Endothelial cell of umbilical vein (primary cell): ENCODE data around the gene DIPK1C. TPM values are rescaled to one million over a fixed set of nuclear protein-coding genes. Genes with fewer than 3 reads are reported as not detected.

Source experiments
- BruUV-seq: library from RNA; stranded (reverse); fragments of 400-500 nt; replicated peaks from 2 replicates; lab custom pipeline; 2021; lab: Mats Ljungman, UMichigan
- CTCF ChIA-PET: fragments of 300-600, 350-600 bp; sonication (Branson Sonifier 250); formaldehyde crosslinking; loops from one replicate; lab custom pipeline; 2021; ENCODE audit warnings: antibody characterized with exemption, inconsistent platforms; lab: Charles Lee
- POLR2A ChIA-PET: fragments of 300-600, 350-600 bp; sonication (Branson Sonifier 250); formaldehyde crosslinking; loops from one replicate; lab custom pipeline; 2021; ENCODE audit warnings: antibody characterized with exemption, inconsistent platforms; lab: Charles Lee
- DNase-seq: peaks from one replicate; pipeline ENCODE4 v3.0.0-alpha.2; 2011; ENCODE audit warnings: low read depth, low spot score
- FAIRE-seq: peaks from 2 replicates; lab custom pipeline; 2011; peaks lifted over from hg19 to GRCh38; lab: Jason Lieb, UNC
- H2AFZ ChIP-seq: 2 replicates; pipeline ENCODE4 v1.6.0; 2012; ENCODE audit warnings: low read depth, low read length, control low read depth, inconsistent platforms
- H3K27ac ChIP-seq: 2 replicates; pipeline ENCODE4 v1.5.1; 2011; ENCODE audit warnings: low read depth, mild to moderate bottlenecking, control low read depth, low read length, moderate library complexity; ENCODE audit not compliant: insufficient read depth
- H3K27me3 ChIP-seq, 2 experiments: 2 replicates each; pipeline versions ENCODE4 v1.6.0 to v1.6.1; 2011; ENCODE audit warnings: low read length in 2 of 2, mixed read lengths in 1 of 2; ENCODE audit not compliant: control insufficient read depth in 2 of 2, insufficient read depth in 2 of 2
- H3K36me3 ChIP-seq, 2 experiments: 2 replicates in 1 of 2; 3 replicates in 1 of 2; pipeline ENCODE4 v1.5.1; 2011; ENCODE audit warnings: low read length in 2 of 2, mild to moderate bottlenecking in 1 of 2, moderate library complexity in 1 of 2; ENCODE audit not compliant: control insufficient read depth in 2 of 2, insufficient read depth in 2 of 2; ENCODE audit errors: extremely low read depth in 1 of 2
- H3K4me1 ChIP-seq: 3 replicates; pipeline ENCODE4 v1.5.1; 2011; ENCODE audit warnings: mild to moderate bottlenecking, low read length; ENCODE audit not compliant: control insufficient read depth, insufficient read depth; ENCODE audit errors: extremely low read depth
- H3K4me2 ChIP-seq: 2 replicates; pipeline ENCODE4 v1.6.1; 2011; ENCODE audit warnings: low read length, control low read depth, mixed read lengths; ENCODE audit not compliant: insufficient read depth
- H3K4me3 ChIP-seq, 3 experiments: fragments of 200-600 bp in 1 of 3; sonication (generic), shearing (Covaris generic) in 1 of 3; replicated peaks in 1 of 3; 2 replicates each; pipeline ENCODE4 v1.5.1; 2011 to 2016; ENCODE audit warnings: control low read depth in 3 of 3, low read length in 3 of 3, mild to moderate bottlenecking in 2 of 3, inconsistent platforms in 1 of 3, low read depth in 1 of 3, moderate library complexity in 1 of 3; ENCODE audit not compliant: insufficient read depth in 1 of 3
- H3K79me2 ChIP-seq: 2 replicates; pipeline ENCODE4 v1.6.0; 2012; ENCODE audit warnings: low read length, inconsistent platforms; ENCODE audit not compliant: control insufficient read depth, insufficient read depth
- H3K9ac ChIP-seq: replicated peaks from 2 replicates; pipeline ENCODE3; 2011; ENCODE audit warnings: low read length, control low read depth; ENCODE audit not compliant: insufficient read depth; ENCODE audit errors: extremely low read depth
- H3K9me1 ChIP-seq: replicated peaks from 3 replicates; pipeline ENCODE4 v1.6.0; 2011; ENCODE audit warnings: mild to moderate bottlenecking, low read length; ENCODE audit not compliant: control insufficient read depth, insufficient read depth; ENCODE audit errors: extremely low read depth
- H3K9me3 ChIP-seq: replicated peaks from 2 replicates; pipeline ENCODE4 v1.5.1; 2012; ENCODE audit warnings: low read length, inconsistent platforms; ENCODE audit not compliant: control insufficient read depth, insufficient read depth
- H4K20me1 ChIP-seq: replicated peaks from 2 replicates; pipeline ENCODE3; 2011; ENCODE audit warnings: mild to moderate bottlenecking, low read length; ENCODE audit not compliant: control insufficient read depth, insufficient read depth; ENCODE audit errors: extremely low read depth
- EZH2 ChIP-seq: IDR thresholded peaks from 2 replicates; pipeline ENCODE4 v1.6.1; 2012; ENCODE audit warnings: borderline replicate concordance, low read depth, mild to moderate bottlenecking, moderate library complexity, low read length, inconsistent platforms; ENCODE audit not compliant: severe bottlenecking
- FOS ChIP-seq: IDR thresholded peaks from 2 replicates; pipeline ENCODE4 v1.6.1; 2011; ENCODE audit warnings: mild to moderate bottlenecking, low read length, moderate library complexity, borderline replicate concordance; ENCODE audit not compliant: insufficient read depth
- GATA2 ChIP-seq: IDR thresholded peaks from 2 replicates; pipeline ENCODE4 v1.7.0; 2011; ENCODE audit warnings: low read depth, mild to moderate bottlenecking, moderate library complexity, mixed read lengths, low read length; ENCODE audit not compliant: insufficient read length, insufficient read depth
- JUN ChIP-seq: IDR thresholded peaks from 2 replicates; pipeline ENCODE4 v1.6.1; 2011; ENCODE audit warnings: borderline replicate concordance, low read depth; ENCODE audit not compliant: insufficient read length, insufficient read depth
- MYC ChIP-seq: IDR thresholded peaks from one replicate; pipeline ENCODE4 v1.6.1; 2011; ENCODE audit warnings: mild to moderate bottlenecking, low read depth, low read length
- POLR2A ChIP-seq: IDR thresholded peaks from 2 replicates; pipeline ENCODE4 v1.6.1; 2012; ENCODE audit warnings: low read depth, mild to moderate bottlenecking, control low read depth, low read length
- POLR2AphosphoS5 ChIP-seq: IDR thresholded peaks from 2 replicates; pipeline ENCODE4 v1.6.1; 2012; ENCODE audit warnings: low read depth, mild to moderate bottlenecking, control low read depth, low read length, moderate library complexity; ENCODE audit not compliant: insufficient read depth
- dilution Hi-C: fragments of 300-500 bp; cut with MboI; formaldehyde crosslinking; loops from one replicate; pipeline ENCODE4 v1.15.0; 2019; ENCODE audit warnings: low sequenced_read_pairs; ENCODE audit not compliant: extremely low pct_ligation_motif_present
- intact Hi-C: fragments of 100-400 bp; cut with micrococcal nuclease; formaldehyde crosslinking; loops from one replicate; pipeline ENCODE4 v1.10.0; 2022
- polyA plus RNA-seq, 4 experiments: library from polyadenylated mRNA; depleted of rRNA in 3 of 4; stranded (reverse) in 3 of 4; unstranded in 1 of 4; fragments of >200 nt; gene quantifications; 2 replicates each; pipeline versions ENCODE4 v1.2.1 to v1.2.3, GENCODE V29; 2011 to 2012; ENCODE audit warnings: missing spikeins in 1 of 4
- total RNA-seq: library from RNA; stranded (reverse); gene quantifications from 2 replicates; pipeline ENCODE4 v1.2.3, GENCODE V29; 2021
- TF ChIP-seq, protein P1 (sequence below), 2 donors: IDR thresholded peaks; 1 replicate in 1 of 2; 2 replicates in 1 of 2; pipeline ENCODE4 v1.5.1; 2011; ENCODE audit warnings: low read length in 2 of 2, mild to moderate bottlenecking in 2 of 2, moderate library complexity in 2 of 2, control low read depth in 1 of 2, inconsistent platforms in 1 of 2, low read depth in 1 of 2; ENCODE audit not compliant: insufficient read depth in 1 of 2; ENCODE audit errors: extremely low read depth in 1 of 2
- TF ChIP-seq, protein P2 (sequence below): IDR thresholded peaks from 2 replicates; pipeline ENCODE4 v1.6.1; 2011; ENCODE audit not compliant: insufficient read depth, insufficient read length

Gene DIPK1C
- total and polyA plus RNA-seq, 2 donors (not counting 3 experiments of a cell fraction or from before 2014, with no cell fraction given) = not detected

DNA sequence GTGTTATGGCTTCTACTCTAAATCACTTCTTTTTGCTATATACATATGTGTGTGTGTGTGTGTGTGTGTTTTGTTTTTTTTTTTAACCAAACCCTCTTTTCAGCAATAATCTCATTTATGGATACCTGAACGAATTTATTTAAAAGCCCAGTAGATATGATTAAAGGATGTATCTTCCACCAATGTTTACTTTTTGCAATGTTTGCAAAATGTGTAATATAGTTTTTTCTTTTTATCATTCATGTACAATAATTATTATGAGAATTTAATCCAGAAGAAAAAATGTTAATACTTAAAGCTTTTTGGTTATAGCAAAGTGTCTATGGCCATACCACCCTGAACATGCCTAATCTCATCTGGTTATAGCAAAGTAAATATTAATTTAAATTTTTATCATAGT lies 37.4 kb upstream of the DIPK1C start:
- Histone ChIP-seq H3K9me1 (no peaks in the 10 kb centered on the region), H3K4me1 (peaks cover 8% of the 10 kb centered on the region), H3K4me3 (no peak overlapping the region), H3K27me3 (peaks cover 13 to 20% of the 10 kb centered on the region in 2 experiments), H3K4me2 (no peak overlapping the region), H3K36me3 (no peaks in the 10 kb centered on the region), H3K9me3 (no peaks in the 10 kb centered on the region), H3K9ac (no peak overlapping the region), H3K27ac (no peak overlapping the region), H3K79me2 (peaks cover 23% of the 10 kb centered on the region), H4K20me1 (no peaks in the 10 kb centered on the region), H2AFZ (no peak overlapping the region)
- FAIRE-seq (no peak), DNase-seq (no peak)
- dilution Hi-C loops (no loop called here), intact Hi-C loops (loop anchor here (10.0 kb wide), 1 partner anchor 710 kb away; the partner anchor contains the start of gene PTGR3)
- no peak for TF ChIP-seq POLR2A
- TF ChIP-seq, protein P1, sequence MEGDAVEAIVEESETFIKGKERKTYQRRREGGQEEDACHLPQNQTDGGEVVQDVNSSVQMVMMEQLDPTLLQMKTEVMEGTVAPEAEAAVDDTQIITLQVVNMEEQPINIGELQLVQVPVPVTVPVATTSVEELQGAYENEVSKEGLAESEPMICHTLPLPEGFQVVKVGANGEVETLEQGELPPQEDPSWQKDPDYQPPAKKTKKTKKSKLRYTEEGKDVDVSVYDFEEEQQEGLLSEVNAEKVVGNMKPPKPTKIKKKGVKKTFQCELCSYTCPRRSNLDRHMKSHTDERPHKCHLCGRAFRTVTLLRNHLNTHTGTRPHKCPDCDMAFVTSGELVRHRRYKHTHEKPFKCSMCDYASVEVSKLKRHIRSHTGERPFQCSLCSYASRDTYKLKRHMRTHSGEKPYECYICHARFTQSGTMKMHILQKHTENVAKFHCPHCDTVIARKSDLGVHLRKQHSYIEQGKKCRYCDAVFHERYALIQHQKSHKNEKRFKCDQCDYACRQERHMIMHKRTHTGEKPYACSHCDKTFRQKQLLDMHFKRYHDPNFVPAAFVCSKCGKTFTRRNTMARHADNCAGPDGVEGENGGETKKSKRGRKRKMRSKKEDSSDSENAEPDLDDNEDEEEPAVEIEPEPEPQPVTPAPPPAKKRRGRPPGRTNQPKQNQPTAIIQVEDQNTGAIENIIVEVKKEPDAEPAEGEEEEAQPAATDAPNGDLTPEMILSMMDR (IDR thresholded peaks at IDR 0.05; ENCODE audit: extremely low read depth in 1 of 2, insufficient read depth in 1 of 2, low read depth in 1 of 2, low read length in 2 of 2) = no peak
- no peak for TF ChIP-seq POLR2AphosphoS5
- no peak for TF ChIP-seq GATA2
- TF ChIP-seq FOS = no peak
- TF ChIP-seq EZH2 = no peak
- no peak for TF ChIP-seq JUN
- TF ChIP-seq, protein P2, sequence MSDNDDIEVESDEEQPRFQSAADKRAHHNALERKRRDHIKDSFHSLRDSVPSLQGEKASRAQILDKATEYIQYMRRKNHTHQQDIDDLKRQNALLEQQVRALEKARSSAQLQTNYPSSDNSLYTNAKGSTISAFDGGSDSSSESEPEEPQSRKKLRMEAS = no peak
- no peak for TF ChIP-seq MYC
- POLR2A ChIA-PET = no interaction called here
- no TSS peak for BruUV-seq
- CTCF ChIA-PET = interaction anchor here (2.1 kb wide), 1 partner anchor 24 kb away, joined by 4 read pairs; no protein-coding TSS in a partner anchor
